HFF-Myc (cell line): ENCODE results near the gene FER.
A peak's percentile ranks its signal among the peaks of the same experiment; 100 is the strongest.

Experiments
- DNase-seq: peaks from one replicate; pipeline ENCODE4 v3.0.0-alpha.2; 2011; ENCODE audit warnings: low read depth; ENCODE audit errors: extremely low read depth
- H3K4me3 ChIP-seq: replicated peaks from 2 replicates; pipeline ENCODE4 v1.5.1; 2011; ENCODE audit warnings: low read depth, mild to moderate bottlenecking, control low read depth, low read length
- CTCF ChIP-seq: IDR thresholded peaks from 2 replicates; pipeline ENCODE4 v1.5.1; 2012; ENCODE audit warnings: mild to moderate bottlenecking, low read depth, low read length, control low read depth; ENCODE audit errors: missing control alignments

FER gene

DNA sequence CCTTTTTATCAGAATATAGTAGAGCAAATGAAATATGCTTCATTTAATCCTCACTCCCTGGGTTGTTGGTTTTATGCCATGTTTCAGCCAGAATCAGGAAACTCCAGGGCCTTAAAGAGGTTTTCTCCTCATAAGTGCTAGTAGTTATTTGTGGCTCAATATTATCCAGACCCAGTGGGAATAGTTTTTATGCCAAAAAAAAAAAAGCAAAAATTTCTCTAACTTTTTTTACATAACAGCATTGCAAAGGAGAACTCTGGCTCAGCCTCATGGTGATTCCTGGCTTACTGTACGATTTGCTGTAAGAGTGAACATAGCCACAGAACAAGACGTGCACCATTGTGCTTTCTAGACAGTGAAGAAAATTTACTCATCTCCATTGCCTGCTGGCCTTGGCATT, 429.5 kb downstream of the FER start:
- DNase-seq, result no peak
- TF ChIP-seq CTCF, result no peak
- H3K4me3 ChIP-seq, result no peak overlapping the region

- no peak overlapping the region for H3K4me3 ChIP-seq
- no peak for DNase-seq
- no peak for TF ChIP-seq CTCF
Observed at GRCh38 chr5:109177782-109178181, 430.1 kb downstream of the FER start.

DNA sequence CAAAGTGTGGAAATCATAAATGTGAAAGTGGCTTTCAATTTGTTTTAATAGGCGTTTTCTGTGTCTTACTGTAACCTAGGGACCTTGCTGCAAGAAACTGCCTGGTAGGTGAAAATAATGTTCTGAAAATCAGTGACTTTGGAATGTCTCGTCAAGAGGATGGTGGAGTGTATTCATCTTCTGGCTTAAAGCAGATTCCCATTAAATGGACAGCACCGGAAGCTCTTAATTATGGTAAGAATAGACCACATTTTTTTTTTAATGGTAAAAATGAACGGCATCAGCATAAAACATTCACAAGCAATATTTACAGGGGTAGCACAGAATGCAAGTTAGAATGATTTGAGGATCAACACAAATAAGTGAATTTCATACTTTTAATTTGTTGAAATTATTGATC, 433.0 kb downstream of the FER start:
- TF ChIP-seq CTCF, result no peak
- no peak overlapping the region for H3K4me3 ChIP-seq
- no peak for DNase-seq

DNA sequence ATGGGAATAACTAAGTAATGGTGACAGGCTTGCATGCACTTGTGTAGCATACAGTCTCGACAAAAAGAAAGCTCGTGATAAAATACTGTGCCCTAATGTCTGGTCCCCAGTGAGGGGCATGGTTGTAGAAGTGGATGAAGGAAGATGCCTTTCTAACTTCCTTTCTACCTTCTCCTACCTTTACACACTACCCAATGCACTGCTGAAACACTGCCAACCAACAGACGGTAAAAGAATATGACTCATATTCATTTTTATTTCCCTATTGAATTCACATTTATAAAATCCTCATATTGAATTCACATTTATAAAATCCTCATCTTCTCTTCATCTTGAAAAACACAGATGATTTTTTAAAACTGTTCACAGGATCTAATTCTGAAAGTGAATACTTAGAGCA, 439.1 kb downstream of the FER start:
- no peak for DNase-seq
- no peak for TF ChIP-seq CTCF
- no peak overlapping the region for H3K4me3 ChIP-seq

DNA sequence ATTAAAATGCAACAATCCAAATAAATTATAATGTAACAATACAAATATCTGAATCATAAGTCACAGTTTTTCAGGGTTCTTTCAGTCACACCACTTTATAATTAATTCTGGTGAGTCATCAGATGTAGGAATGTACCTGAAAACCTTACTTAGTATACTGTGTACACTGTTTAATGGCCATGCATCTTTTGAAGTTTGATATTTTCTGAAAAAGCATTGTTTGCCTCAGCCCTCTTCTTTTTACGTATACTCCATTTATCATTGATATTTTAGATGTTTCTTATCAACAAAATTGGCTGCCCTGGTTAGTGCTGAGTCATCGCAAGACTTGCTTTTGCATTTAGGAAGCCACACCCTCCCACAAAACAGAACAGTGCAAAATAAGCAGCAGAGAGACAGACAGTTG, 443.5 kb downstream of the FER start:
- DNase-seq, result peak; percentile 16
- H3K4me3 ChIP-seq, result no peak overlapping the region
- TF ChIP-seq CTCF, result no peak

DNA sequence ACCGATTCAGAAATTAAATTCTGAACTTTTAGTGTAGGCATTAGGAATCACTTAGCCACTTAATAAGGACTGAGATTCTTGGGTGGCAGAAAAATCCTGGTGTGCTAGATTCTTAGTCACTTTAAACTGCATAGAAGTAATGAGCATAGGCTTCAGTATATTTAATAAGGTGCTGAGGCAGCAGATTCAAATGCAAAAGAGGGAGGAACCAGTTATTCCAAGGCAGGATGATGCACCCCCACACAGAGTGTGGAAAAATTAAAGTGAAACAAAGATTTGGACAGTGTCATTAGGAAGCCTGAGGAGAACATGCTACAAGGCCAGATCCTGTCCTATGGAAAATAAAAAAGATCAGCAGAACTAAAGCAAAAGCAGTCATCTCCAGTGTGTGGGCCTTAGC, 444.3 kb downstream of the FER start:
- TF ChIP-seq CTCF, result no peak
- DNase-seq, result no peak
- no peak overlapping the region for H3K4me3 ChIP-seq

- no peak for TF ChIP-seq CTCF
- DNase-seq, result no peak
- H3K4me3 ChIP-seq, result no peak overlapping the region
Observed at GRCh38 chr5:109192555-109193281, 445.0 kb downstream of the FER start.
